ENCODE data around the gene MAFG.
"Not testable (repeated sequence)": the region's sequence is repeated elsewhere in the genome, so short reads cannot be mapped to it uniquely, and the experiment has no call there.

The MAFG gene

GRCh38 chr17:81958633-81959342 is 31.3 kb upstream of the MAFG start:
- DNase-seq (ENCODE audit: low read depth, low spot score), result no peak

- DNase-seq (ENCODE audit: low read depth, low spot score), result no peak
Measured at GRCh38 chr17:81957691-81958432, 30.3 kb upstream of the MAFG start.

- no peak for DNase-seq (ENCODE audit: low read depth, low spot score)
Measured at GRCh38 chr17:81956607-81957589, 29.4 kb upstream of the MAFG start.

DNA sequence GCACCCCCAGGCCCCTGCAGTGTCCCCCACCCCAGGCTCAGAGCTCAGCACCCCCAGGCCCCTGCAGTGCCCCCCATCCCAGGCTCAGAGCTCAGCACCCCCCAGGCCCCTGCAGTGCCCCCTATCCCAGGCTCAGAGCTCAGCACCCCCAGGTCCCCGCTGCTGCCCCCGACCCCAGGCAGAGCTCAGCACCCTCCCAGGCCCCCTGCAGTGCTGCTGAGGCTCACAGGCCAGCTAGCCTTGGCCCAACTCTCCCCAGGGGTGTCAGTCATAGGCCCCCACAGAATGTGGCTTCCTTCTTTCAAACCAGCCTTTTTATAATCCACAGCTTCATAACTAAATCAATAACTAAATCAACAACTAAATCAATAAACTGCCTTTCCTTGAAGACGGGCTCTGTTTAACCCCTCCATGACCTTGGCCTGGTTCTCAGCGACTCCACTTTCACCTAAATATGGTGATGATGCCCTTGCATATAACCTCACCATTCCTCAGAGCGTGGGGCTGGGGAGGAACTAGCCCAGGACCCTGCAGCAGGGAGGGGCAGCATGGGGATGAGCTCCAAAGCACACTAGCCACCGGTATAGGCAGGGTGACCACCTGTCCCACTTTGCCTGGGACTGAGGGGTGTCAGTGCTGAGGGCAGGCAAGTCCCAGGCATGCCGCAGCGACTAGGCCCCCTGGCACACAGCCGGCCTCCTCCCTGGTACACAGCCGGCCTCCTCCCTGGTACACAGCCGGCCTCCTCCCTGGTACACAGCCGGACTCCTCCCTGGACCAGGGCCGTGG is 28.4 kb upstream of the MAFG start:
- no peak for DNase-seq (ENCODE audit: low read depth, low spot score)

DNA sequence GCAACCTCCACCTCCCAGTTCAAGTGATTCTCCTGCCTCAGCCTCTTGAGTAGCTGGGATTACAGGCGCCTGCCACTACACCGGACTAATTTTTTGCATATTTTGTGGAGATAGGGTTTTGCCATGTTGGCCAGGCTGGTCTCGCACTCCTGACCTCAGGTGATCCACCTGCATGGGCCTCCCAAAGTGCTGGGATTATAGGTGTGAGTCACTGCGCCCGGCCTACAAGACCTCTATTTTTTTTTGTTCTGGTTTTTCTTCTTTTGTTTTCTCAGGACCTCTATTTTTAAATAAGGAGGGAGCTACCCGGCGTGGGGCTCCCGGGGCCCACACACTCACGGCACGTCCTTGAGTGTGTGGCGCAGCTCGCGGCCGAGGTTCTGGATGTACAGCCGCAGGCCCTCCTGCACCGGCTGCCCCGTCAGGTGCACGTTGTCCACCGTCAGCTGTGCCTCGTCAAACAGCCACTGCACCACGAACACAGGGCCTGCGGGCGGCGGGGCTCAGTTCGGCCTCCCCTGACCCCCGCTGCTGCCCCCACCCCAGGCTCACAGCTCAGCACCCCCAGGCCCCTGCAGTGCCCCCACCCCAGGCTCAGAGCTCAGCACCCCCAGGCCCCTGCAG is 27.6 kb upstream of the MAFG start:
- DNase-seq (ENCODE audit: low read depth, low spot score), result no peak

DNA sequence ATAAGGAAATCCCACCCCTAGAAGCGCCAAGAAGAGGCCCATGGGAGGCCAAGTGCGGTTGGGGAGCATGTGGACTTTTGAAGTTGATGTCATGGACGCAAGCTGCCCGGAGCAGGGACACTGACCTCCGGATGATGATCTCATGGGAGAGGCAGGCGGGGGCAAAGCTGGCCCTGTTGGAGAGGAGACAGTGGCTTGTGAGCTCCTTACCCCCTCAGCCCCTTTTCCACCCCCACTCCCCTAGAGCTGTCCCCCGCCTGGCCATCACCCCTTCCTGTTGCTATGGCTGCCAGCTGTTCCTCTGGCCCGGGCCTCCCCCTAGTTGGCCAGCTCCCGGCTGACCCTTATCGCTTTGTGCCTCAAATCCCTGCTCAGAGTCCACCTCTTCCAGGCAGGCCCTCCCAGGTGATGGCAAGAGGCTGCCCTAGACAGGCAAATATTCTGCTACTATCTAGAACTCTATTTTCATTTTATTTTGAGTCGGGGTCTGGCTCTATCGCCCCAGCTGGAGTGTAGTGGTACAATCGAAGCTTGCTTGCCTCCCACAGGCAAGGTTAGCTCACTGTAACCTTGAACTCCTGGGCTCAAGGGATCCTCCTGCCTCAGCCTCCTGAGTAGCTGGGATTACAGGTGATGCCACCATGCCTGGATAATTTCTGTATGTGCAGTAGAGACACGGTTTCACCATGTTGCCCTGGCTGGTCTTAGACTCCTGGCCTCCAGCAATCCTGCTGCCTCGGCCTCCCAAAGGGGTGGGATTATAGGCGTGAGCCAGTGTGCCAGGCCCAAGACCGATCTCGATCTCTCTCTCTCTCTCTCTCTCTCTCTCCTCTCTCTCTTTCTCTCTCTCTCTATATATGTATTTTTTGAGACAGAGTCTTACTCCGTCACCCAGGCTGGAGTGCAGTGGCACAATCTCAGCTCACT is 26.9 kb upstream of the MAFG start:
- DNase-seq (ENCODE audit: low read depth, low spot score), result no peak

GRCh38 chr17:81953443-81953842 is 25.9 kb upstream of the MAFG start:
- DNase-seq (ENCODE audit: low read depth, low spot score), result not testable (repeated sequence)

DNA sequence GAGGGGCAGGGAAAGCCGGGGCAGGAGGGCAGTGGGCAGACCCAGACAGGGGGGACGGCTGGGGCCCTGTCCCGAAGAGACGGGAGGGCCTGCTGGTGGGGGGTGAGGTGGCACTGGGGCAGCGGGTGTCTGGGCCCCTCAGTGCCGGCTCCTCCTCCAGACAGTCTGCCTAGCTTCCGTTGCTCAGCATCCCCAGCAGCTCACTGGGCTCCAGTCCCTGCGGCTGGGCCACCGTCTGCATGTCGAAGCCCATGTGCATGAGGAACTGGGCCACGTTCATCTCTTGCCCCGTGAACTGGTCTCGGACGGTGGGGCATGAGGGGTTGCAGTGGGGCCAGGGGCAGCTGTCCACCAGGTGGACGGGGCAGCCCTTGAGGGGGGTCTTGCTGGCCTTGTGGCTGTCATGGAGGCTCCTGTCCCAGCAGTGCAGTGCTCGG is 25.3 kb upstream of the MAFG start:
- DNase-seq (ENCODE audit: low read depth, low spot score), result no peak

GRCh38 chr17:81951785-81952684 is 24.5 kb upstream of the MAFG start:
- no peak for DNase-seq (ENCODE audit: low read depth, low spot score)

- DNase-seq (ENCODE audit: low read depth, low spot score), result no peak
Measured at GRCh38 chr17:81950501-81950900, 23.0 kb upstream of the MAFG start.

GRCh38 chr17:81948635-81949378 is 21.3 kb upstream of the MAFG start:
- DNase-seq (ENCODE audit: low read depth, low spot score), result no peak

GRCh38 chr17:81947189-81947588 is 19.7 kb upstream of the MAFG start, which contains the start of gene MYADML2:
Gene MYADML2, minus strand, starts transcription at chr17:81947233. Its CDS starts 5,492 bp downstream, at chr17:81941741.
- DNase-seq (ENCODE audit: low read depth, low spot score), result no peak

- no peak for DNase-seq (ENCODE audit: low read depth, low spot score)
Measured at GRCh38 chr17:81944858-81945257, 17.3 kb upstream of the MAFG start.

DNA sequence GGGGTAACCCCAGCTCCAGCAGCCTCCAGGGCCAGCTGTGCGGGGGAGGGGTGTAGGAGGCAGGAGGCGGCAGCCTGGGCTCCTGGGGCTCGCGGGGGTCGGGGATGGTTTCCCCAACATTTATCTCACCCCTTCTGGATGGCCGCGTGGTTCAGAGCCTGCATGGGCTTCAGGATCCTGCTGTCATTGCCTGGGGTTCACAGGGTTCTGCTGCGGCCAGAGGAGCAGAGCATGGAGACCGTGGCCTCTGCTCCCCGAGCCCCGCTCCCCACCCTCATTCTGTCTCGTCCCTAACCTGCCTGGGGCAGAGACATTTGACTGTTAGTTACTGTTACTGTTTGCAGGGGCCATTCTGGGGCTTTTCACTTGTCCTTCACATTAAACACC is 14.6 kb upstream of the MAFG start:
- DNase-seq (ENCODE audit: low read depth, low spot score), result no peak

DNA sequence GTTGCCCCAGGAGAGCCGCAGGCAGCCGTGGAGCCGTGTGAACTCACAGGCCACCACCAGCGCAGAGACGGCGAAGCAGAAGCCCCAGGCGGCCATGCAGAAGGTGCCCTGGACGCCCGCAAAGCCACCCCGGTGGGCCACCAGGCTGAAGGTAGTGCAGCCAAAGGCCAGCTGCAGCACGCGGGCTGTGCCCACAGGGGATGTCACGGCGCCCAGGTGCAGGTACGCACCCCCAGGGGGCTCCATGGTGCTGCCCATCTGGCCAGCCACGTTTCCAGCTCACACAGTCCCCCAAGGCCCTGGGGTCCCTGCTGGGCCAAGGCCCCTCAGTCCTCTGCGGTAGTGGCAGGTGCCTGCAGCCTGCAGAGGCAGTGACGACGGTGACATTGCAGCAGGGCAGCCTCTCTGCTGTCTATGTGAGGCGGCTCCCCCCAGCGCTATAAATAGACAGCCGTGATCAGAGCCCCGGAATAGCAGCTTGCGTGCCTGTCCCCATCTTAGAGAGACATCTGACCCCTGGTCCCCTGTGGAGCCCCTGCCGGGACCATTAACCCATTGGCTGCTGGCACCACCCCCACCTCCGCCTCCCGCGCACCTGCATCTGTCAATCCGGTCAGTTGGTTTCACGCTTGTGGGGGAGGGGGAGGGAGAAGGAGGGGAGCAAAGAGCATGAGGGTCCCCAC is 14.1 kb upstream of the MAFG start:
- no peak for DNase-seq (ENCODE audit: low read depth, low spot score)

- DNase-seq (ENCODE audit: low read depth, low spot score), result no peak
Measured at GRCh38 chr17:81940538-81941483, 13.3 kb upstream of the MAFG start.

Data from iPS DF 19.7 (cell line).